CD4-positive, alpha-beta T cell treated with Interleukin-6 for 4 hours (primary cell): ENCODE data around the gene PAX9.

Source experiments
- DNase-seq: peaks from one replicate; pipeline ENCODE4 v3.0.0-alpha.2; 2020; ENCODE audit warnings: mixed read lengths

Gene PAX9

GRCh38 chr14:36656687-36657398 lies 4.8 kb upstream of the PAX9 start:
- DNase-seq = no peak

DNA sequence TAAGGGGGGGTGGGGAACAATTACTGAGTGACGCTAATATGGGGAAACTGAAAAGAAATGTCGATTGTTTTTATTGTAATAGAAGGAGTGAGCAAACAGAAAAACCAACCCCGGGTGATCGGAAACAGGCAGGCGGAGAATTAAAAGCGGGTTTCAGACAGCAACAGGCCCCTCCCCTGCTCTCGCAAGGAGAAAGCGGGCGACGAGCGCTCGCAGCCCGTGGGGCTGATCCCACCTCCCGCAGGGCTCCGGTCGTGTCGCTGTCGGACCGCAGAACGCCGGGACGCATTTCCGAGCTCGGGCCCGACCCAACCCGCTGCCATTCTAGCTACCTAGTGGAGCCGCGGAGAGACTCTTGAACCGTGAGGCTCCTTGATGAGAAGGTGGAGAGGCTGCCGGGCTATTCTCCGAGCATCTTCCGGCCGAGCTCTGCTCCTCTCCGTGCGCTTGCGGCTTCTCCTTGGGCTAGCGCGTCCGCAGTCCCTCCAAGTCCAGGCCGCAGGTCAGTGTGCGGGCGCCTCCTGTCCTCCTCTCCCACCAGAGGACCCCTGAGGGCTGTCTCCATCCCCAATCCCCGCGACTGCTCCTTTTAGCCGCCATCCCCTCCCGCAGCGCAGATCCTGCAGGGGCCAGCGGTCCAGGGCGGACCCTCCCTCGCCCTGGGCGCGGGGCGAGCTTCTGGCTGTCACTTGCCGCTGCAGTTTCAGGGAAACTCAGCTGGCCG lies 4.1 kb upstream of the PAX9 start:
- DNase-seq = no peak

DNA sequence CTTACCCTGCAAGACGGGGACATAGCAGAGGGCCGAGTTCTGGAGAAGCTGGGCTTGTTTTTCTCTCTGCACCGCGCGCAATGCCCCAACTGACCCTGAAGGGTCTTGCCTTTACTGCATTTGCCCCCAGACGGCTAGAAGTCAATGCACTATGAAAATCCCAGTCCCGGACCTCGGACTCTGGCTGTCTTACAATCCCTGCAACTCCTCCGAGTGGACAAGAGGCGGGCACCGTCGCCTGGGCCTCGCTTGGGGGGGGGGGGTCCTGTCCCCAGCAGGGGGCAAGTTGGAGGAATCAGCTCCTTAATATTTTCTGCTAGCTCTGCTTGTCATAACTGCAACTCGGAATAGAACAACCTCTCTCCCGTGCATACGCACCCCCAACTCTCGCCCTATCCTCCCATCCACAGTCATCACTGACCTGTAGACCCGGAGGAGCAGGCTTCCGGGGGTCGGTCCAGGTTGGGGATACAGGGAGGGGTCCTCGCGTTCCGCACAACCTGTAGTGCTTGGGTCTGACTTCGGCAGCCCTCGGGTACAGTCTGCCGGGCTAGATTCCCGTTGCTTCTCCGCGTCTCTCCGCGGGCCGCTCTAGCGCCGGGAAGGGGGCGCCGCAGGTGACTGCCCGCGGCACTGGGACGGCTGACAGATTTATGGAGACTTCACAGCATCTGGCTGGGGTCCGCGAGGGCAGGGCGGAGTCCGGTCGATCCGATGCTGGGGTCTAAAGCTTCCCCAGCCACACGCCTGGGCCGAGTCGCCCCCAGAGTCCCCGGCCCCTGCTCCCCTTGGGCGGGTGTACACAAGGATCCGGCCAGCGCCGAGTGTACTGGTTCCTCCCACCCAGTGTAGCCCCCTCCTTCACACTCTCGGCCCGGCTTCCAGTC lies 3.3 kb upstream of the PAX9 start:
- no peak for DNase-seq

DNA sequence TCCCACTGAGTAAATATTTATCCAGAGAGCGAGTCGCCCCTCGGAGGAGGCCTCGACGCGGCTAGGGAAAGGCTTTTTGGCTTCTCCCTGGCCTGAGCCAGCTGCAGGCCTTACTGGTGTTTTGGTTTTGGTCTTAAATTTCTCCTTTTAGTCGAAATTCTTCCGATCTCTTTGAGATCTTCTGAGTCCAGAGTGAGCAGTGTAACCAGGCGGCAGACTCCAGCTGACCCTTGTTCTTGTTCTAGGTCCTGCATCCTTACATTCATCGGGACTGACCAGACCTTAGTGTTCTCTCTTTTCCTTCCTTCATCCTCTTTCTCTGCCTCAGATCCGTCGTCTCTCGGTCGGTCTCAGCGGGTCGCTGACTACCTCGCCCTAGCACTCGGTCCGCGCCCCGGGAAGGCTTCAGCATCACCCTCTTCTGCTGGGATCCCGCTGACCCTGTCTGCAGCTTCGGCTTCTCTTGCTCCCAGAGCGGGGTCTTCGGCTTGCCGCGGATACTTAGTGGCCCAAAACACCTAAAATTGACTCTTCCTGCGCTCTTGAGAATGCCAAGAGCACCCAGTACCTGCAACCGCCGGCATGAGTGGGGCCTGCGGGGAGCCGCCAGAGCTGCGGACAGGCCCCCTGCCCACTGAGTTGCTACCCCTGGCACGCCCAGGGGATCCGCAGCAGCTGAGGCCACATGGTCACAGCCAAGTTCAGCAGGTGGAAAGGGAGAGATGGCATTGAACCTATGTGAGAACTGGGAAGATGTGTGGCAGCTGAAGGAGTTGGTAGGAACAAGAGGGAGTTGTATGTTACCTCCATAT lies 2.4 kb upstream of the PAX9 start:
- DNase-seq = no peak

DNA sequence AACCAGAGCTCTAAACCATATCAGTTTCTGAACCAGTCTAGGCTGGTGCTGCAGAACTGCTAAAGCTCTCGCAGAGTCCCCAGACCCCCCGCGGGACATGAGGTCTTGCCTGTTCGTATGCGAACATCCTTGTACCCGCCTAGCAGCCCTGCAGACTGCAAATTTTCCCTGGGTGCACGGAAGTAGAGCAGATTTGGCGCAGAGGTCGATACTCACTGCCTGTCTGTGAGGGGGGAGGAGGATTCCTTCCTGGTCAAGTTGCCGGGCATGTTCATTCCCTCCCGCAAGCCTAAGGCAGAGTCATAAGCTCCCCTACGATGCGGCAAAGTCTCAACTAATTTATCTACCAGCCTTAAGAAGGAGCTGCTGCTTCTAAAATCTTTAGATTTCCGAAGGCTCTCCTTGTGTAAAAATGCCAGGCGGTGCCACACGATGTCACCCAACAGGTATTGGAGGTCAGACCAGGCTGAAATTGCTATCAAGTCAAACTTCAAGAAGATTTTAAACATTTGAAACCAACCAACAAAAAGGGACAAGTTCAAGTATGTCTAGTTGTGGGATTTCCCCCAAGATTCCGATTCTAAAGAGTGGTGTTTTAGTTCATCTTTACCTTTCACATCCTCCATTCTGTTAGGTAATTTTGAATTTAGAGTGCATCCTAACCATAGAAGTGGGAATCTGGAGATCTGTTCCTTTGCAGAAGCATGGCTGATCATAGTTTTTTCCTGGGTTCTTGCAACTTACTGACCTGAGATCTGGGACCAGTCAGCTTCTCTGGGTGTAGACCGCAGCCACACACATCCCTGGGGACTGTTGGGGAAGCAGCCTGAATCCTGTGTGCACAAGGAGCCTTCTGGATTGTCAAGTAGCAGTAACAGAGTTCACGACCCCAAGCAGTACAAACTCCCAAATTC lies 1.6 kb upstream of the PAX9 start:
- DNase-seq = no peak

DNA sequence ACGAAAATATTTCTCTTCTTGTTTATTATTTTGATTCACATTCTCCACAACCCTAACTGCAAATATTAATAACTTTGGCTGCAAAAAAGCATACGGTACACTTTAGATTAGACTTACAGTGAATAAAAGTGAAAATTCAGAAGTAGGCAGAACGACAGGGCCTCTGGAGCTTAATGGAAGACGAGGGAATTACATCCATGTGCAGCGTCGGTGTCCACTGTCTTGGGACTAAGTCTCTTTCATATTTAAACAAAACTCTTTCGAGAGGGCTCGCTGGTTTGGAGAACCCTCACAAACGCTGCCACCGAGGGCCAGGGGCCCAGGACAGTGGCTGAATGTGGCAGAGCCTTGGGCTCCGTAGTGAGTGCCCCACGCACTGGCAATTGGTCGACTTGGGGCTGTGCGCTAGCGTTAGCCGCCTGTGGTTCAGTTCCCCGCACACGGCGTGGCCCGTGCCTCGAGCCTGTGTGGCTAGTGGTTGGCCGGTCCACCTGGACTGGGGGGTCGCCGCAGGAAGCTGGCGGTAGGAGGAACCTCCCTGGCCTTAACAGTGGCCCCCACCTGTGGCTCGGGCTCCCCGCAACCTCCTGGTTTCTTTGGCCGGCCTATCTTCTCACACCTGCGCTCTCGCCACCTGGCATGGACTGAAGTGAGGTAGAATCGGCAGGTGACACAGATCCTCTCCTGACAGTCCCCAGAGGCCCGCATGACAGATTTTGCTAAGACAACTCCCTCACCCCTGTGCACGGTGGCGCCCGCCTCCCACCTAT lies 739 bp upstream of the PAX9 start:
- DNase-seq = no peak

DNA sequence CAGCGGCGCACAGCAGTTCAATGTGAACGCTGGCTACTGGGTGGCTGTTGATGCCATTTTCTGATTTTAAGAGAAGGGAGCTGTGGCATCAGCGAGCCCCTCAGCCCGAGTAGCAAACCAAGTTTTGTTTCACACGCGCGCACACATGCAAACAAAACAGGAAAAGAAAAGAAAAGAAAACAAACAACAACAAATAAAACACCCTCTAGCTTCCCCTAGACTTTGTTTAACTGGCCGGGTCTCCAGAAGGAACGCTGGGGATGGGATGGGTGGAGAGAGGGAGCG lies 540 bp downstream of the PAX9 start:
- DNase-seq = no peak

DNA sequence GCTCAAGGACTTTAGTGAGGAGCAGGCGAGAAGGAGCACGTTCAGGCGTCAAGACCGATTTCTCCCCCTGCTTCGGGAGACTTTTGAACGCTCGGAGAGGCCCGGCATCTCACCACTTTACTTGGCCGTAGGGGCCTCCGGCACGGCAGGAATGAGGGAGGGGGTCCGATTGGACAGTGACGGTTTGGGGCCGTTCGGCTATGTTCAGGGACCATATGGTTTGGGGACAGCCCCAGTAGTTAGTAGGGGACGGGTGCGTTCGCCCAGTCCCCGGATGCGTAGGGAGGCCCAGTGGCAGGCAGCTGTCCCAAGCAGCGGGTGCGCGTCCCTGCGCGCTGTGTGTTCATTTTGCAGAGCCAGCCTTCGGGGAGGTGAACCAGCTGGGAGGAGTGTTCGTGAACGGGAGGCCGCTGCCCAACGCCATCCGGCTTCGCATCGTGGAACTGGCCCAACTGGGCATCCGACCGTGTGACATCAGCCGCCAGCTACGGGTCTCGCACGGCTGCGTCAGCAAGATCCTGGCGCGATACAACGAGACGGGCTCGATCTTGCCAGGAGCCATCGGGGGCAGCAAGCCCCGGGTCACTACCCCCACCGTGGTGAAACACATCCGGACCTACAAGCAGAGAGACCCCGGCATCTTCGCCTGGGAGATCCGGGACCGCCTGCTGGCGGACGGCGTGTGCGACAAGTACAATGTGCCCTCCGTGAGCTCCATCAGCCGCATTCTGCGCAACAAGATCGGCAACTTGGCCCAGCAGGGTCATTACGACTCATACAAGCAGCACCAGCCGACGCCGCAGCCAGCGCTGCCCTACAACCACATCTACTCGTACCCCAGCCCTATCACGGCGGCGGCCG lies 1.1 kb downstream of the PAX9 start:
- no peak for DNase-seq

- no peak for DNase-seq
Observed at GRCh38 chr14:36663404-36664321, 2.0 kb downstream of the PAX9 start.

DNA sequence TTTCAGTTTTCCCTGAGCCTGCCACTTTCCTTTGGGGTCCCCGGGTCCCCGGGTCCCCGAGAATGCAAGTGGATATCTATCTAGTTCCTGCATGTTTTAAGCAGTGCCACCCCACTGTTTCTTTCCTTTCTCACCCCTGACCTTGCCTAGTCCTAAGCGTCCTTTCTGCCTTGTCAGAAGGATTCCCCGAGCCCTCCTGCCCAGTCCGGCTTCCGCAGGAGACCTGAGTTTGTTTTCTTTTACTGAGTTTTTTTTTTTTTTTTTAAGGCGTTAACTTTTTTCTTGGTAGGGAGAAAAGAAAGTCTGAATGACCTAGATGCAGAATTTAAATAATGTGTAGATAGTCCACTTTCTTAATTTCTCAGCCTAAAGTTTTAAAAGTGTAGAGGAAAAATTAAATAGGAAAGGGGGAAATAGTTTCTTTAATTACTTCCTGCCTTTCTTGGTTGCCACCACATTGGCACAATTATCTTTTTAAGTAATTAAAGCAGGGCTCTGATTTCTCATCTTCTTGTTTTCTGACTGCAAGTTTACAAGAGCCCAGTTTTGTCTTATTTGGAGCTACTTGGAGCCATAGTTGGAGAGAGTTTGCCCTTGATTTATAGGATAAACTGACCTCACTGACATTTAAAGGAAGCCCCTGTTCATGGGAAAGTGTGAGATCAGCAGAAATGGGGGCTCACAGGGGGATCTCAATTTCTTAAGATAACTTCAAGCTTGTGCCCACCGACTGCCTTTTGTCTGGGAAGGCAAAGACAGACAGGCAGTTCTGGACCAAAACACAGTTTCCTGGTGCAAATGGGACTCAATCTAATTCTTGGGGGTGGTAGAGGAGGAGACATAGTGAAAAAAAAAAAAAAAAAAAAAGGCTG lies 2.9 kb downstream of the PAX9 start:
- DNase-seq = no peak

DNA sequence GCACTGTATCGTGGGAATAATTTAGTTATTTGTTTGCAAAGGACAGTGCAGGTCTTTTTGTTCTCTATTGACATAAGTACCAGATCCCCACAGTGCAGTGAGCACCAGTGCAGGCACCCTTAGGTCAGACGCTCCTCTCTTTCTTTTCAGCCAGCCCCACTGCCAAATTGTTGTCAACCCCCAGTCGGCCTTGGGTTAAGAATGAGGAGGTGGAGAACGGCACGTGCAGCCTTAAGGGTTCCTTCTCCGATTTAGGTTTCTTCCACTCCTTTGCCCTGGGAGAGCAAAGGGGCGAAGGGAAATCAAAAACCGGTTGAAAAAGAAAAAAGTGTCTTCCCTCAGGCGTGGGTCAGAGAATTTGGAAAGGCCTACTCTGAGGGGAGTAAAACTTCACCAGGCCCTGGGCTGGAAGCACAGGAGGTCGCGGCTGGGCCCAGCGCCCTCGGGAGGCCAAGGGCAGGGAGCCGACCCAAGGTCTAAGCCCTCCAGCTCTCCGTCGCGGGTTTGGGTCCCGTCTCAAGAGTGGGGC lies 4.3 kb downstream of the PAX9 start:
- no peak for DNase-seq

GRCh38 chr14:36666416-36667206 lies 5.0 kb downstream of the PAX9 start:
- DNase-seq = no peak

DNA sequence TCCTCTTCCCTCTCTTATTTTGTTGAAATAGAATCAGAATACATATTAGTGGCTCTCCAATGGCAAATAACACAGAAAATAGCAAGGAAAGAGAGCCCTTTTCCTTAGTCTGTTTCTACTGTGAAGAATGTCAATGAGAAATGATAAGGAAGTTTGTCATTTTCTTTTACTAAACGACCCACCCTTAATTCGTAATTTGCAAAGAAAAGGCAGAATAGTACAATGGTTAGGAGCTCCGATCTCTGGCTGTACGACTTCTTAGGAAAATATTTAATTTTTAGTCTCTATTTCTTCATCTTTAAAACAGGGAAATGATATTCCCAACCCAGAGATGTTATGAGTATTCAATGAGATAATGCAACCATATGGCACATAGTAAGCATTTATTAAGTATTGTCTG lies 6.0 kb downstream of the PAX9 start:
- DNase-seq = no peak

DNA sequence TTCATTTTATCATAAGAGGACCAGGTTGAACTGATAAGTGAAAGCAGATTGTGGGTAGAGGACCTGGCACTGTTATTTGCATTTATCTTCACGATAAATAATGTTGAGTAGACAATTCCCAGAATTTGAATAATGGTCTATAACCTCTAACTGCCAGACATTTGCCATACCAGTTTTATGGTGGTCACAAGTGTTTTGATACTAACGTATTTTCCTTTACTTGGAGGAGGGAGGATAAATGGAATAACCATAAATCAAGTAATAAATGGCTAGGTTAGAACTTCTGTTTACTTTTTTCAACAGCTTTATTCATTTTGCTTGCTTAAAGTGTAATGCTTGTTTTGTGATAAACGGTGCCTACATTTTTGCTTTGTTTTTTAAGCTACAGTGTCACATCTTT lies 9.5 kb downstream of the PAX9 start:
- no peak for DNase-seq

- no peak for DNase-seq
Observed at GRCh38 chr14:36672095-36672494, 10.4 kb downstream of the PAX9 start.

DNA sequence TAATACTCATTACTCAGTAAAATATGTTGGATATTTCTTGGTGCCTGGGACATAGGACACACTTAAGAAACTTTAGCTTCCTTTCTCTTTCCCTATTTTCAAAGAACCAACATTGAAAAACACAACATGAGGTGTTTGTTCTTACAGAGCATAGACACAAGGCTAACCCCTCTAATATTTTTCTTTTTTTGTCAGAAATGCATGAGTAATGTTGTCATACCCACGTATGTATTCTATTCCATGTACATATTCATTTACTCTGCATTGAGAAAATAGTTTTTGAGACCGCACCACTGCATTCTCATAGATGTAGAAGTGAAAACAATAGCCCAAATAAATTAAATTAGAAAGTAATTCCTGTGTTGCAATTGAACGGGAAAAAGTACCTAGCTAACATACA lies 13.0 kb downstream of the PAX9 start:
- no peak for DNase-seq

- no peak for DNase-seq
Observed at GRCh38 chr14:36675581-36675980, 13.9 kb downstream of the PAX9 start.
